ENCODE measurements around the gene TTL.

The TTL gene

DNA sequence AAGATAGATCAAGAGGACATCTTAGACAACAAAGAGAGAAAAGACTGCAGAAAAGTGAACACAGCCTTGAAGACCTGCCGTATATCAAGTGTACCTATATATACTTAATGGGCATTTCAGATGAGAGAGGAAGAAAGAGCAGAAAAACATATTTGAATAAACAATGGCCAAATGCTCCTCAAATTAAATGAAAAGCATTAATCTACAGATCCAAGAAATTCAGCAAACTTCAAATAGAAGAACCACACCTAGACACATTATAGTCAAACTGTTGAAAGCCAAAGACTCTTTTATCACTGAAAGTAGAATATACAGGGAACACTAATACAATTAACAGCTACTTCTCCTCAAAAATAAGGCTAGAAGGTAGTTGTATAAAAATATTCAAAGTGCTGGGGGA lies 18.7 kb upstream of the TTL start:
- Histone ChIP-seq H3K36me3 (no peaks in the 10 kb centered on the region), H3K27me3 (ENCODE audit: insufficient read depth, low read depth, severe bottlenecking) (no peaks in the 10 kb centered on the region), H3K27ac (no peak overlapping the region), H3K4me3 (ENCODE audit: low read depth, low read length) (no peak overlapping the region), H3K9me3 (ENCODE audit: severe bottlenecking) (no peaks in the 10 kb centered on the region)
- DNase-seq: no peak
- TF ChIP-seq, protein P1, sequence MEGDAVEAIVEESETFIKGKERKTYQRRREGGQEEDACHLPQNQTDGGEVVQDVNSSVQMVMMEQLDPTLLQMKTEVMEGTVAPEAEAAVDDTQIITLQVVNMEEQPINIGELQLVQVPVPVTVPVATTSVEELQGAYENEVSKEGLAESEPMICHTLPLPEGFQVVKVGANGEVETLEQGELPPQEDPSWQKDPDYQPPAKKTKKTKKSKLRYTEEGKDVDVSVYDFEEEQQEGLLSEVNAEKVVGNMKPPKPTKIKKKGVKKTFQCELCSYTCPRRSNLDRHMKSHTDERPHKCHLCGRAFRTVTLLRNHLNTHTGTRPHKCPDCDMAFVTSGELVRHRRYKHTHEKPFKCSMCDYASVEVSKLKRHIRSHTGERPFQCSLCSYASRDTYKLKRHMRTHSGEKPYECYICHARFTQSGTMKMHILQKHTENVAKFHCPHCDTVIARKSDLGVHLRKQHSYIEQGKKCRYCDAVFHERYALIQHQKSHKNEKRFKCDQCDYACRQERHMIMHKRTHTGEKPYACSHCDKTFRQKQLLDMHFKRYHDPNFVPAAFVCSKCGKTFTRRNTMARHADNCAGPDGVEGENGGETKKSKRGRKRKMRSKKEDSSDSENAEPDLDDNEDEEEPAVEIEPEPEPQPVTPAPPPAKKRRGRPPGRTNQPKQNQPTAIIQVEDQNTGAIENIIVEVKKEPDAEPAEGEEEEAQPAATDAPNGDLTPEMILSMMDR (IDR thresholded peaks at IDR 0.05; ENCODE audit: low read depth, low read length): no peak

DNA sequence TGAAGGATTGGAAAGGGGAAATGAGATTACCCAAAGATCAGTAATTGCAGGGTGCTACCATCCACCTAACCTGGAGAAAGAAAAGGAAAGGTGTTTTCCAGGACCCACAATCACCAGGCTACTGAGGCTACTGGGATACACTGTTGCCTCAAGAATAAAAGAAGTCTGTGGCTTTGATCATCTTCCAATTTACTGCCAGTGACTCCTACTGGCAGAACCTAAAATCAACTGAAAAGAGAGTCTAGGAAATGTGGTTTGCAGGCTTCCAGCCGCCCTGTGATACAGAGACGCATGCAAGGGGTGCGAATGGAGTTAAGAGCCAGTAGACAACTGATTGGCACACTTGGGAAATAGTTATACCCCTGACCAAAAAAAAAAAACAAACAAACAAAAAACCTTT lies 16.6 kb upstream of the TTL start:
- no peak for DNase-seq
- Histone ChIP-seq H3K36me3 (no peaks in the 10 kb centered on the region), H3K9me3 (ENCODE audit: severe bottlenecking) (no peaks in the 10 kb centered on the region), H3K4me3 (ENCODE audit: low read depth, low read length) (no peak overlapping the region), H3K27me3 (ENCODE audit: insufficient read depth, low read depth, severe bottlenecking) (no peaks in the 10 kb centered on the region), H3K27ac (no peak overlapping the region)
- TF ChIP-seq, protein P1 (IDR thresholded peaks at IDR 0.05; ENCODE audit: low read depth, low read length): peak; percentile 39

DNA sequence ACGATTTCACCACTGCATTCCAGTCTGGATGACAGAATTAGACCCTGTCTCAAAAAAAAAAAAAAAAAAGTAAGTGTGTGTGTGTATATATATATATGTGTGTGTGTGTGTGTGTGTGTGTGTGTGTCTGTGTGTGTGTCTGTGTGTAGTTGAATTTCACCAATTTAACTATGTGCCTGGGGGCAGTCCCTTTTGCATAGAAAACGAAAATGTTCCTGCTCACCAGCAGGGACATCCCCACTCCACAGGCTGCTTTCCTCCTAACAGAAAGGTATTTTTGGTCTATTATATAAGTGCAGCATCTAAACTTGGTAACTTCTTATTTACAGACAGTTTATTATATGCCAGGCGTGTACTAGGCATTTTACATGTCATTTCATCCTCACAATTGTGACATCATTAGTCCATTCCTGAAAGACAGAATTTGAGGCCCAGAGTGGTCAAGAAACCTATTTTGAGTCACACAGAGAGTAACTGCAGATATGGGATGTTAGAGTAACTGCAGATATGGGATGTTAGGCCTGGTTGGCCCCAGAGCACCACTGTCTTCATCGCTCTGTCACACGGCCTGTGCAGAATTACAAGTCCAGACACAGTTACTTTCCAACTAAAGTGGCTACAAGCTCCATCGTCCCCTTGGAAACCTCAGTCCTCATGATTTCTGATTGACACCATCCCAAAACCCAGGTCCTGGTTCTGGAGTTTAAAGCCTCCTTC lies 9.3 kb upstream of the TTL start:
- H3K27me3 ChIP-seq (ENCODE audit: insufficient read depth, low read depth, severe bottlenecking): no peaks in the 10 kb centered on the region
- H3K4me3 ChIP-seq (ENCODE audit: low read depth, low read length): no peak overlapping the region
- H3K36me3 ChIP-seq: no peaks in the 10 kb centered on the region
- no peak overlapping the region for H3K27ac ChIP-seq
- H3K9me3 ChIP-seq (ENCODE audit: severe bottlenecking): no peaks in the 10 kb centered on the region
- TF ChIP-seq, protein P1 (IDR thresholded peaks at IDR 0.05; ENCODE audit: low read depth, low read length): no peak
- DNase-seq: no peak

DNA sequence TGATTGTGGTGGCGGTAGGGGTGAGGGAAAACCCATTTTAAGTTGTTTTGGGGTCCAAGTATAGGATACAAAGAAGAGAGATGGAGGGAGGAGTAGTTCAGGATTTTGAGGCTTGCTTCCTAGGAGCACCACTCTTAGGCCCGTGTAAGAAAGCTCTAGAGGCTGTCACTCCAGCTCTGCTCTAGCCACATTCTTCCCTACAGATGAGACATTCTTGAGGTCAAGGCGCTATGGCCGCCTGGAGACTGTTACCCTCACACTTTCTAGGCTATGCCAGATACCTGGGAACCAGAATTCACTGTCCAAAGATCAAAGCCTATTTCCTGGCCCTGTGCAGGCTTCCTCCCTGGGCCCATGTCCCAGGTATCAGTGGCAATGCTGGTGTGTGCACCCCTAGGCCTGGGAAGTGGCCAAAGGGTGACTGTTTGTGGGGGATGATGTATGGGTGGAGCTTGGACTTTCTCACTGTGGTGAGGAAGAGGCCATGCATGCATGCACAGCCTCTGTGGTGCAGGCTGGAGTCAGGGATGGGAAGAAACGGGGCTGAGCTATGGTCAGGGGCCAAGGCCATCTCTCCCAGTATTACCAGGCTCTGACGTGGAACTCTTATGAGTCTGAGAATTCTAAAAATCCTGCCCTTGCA lies 7.0 kb upstream of the TTL start:
- Histone ChIP-seq H3K27me3 (ENCODE audit: insufficient read depth, low read depth, severe bottlenecking) (no peaks in the 10 kb centered on the region), H3K36me3 (no peaks in the 10 kb centered on the region), H3K9me3 (ENCODE audit: severe bottlenecking) (no peaks in the 10 kb centered on the region), H3K4me3 (ENCODE audit: low read depth, low read length) (no peak overlapping the region), H3K27ac (no peak overlapping the region)
- no peak for DNase-seq
- TF ChIP-seq, protein P1 (IDR thresholded peaks at IDR 0.05; ENCODE audit: low read depth, low read length): no peak

DNA sequence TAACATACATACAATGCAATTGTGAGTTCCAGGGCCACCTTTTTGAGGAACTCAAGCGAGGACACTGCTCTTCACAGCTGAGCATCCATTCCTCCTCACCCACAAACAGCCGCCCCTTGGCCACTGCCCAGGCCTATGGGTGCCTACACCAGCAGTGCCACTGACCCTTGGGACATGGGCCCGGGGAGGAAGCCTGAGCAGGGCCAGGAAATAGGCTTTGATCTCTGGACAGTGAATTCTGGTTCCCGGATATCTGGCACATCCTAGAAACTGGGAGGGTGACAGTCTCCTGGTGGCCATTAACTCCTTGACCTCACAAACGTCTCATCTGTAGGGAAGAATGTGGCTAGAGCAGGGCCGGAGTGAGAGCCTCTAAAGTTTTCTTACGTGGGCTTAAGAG lies 5.5 kb upstream of the TTL start:
- TF ChIP-seq, protein P1 (IDR thresholded peaks at IDR 0.05; ENCODE audit: low read depth, low read length): no peak
- H3K4me3 ChIP-seq (ENCODE audit: low read depth, low read length): no peak overlapping the region
- no peaks in the 10 kb centered on the region for H3K9me3 ChIP-seq (ENCODE audit: severe bottlenecking)
- no peaks in the 10 kb centered on the region for H3K36me3 ChIP-seq
- DNase-seq: no peak
- no peaks in the 10 kb centered on the region for H3K27me3 ChIP-seq (ENCODE audit: insufficient read depth, low read depth, severe bottlenecking)
- H3K27ac ChIP-seq: no peak overlapping the region

Measured in WERI-Rb-1 (cell line).